HG03442 (cell line): Measurements from ENCODE around the gene CASQ2.
A peak's percentile ranks its signal among the peaks of the same experiment; 100 is the strongest.

Experiments used
- ATAC-seq: cut with Tn5 transposase; IDR thresholded peaks from one replicate; pipeline ENCODE4 v1.9.1; 2021; ENCODE audit warnings: mild to moderate bottlenecking, moderate library complexity; ENCODE audit not compliant: unreplicated experiment

The CASQ2 gene

DNA sequence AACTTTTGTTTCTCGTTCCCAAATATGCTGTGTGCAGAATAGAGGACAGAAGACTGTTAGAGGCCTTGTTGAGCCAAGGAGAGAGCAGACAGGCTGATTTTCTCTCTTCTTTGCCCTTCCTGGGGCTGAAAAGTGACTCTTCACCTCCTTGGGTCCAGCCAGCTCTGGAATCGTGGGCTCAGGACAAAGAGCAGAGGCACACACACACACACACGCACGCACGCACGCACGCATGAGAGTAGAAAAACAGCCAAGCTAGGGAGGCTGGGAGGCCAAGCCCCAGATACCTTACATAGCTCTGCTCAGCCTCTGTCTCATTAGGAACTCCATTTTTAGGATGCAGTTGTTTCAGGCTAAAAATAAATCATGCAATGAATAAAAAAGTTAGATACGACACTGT is at the start of gene CASQ2:
Gene CASQ2, minus strand, starts transcription at position 166 of the 400 bp plus-strand sequence. CDS start 173 bp downstream, outside the sequence.
- no peak for ATAC-seq

DNA sequence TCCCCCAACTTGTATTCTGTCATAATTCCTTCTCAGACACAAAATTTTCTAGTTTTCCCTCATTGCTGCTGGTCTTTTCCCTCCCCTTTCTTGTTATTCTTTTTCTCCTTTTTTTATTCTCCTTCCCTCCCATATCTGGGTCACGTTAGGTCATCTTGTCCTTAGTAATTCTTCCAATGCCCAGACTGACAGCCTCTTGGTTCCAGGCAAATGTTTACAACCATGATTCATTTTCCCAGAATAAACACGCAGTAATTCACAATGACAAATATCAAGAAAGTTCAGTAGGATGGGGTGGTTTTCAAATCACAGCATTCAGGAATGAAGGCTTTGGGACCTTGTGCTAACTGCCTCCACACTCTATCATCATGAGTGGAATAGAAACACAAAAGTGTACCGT is 47.2 kb upstream of the CASQ2 start:
- no peak for ATAC-seq

DNA sequence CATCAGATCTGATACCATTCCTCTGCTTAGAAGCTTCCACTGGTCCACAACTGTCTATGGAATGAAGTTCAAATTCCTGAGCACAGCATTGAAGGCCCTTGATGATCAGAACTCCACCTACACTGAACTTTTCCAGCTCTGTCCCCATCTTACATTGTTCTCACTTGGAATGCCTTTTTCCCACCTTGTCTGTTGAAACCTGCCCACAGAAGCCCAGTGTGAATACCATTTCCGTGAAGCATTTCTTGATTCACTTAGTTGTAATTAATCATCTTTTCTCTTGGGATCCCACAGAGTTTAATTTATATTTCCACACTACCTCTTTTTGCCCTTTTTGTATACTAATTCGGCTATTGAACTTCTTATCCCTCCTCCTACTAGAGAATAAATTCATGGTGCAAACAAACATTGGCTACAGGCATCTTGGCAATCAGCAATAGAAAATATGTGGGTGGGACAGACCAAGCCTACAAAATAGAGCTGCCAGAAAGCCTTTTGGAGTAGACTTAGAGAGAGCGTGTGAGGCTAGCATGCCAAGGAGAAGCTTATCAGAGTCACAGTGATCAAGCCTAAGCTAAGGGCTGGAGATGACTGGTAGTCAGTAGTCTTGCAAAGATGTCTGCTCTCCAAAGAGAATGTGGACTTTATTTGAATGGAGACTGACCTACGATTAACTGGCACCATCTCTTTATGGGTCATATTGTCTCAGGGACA is 46.3 kb upstream of the CASQ2 start:
- no peak for ATAC-seq

DNA sequence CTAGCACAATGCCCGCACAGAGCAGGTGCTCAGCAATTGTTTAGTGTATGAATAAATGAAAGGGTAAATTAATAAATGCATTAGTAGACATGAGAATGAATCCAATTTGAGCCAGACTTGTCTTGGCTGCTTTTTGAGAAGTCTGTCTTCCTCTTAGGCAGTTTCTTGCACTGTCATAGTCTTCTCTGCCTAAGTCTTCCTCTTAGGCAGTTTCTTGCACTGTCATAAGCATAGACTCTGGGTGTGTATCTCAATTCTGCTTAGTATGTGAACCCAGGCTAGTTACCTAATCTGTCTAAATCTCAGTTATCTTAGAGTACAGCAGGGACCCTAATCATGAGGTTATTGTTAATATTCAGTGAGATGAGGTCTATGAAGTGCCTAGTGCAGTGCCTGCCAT is 45.2 kb upstream of the CASQ2 start:
- ATAC-seq = no peak

DNA sequence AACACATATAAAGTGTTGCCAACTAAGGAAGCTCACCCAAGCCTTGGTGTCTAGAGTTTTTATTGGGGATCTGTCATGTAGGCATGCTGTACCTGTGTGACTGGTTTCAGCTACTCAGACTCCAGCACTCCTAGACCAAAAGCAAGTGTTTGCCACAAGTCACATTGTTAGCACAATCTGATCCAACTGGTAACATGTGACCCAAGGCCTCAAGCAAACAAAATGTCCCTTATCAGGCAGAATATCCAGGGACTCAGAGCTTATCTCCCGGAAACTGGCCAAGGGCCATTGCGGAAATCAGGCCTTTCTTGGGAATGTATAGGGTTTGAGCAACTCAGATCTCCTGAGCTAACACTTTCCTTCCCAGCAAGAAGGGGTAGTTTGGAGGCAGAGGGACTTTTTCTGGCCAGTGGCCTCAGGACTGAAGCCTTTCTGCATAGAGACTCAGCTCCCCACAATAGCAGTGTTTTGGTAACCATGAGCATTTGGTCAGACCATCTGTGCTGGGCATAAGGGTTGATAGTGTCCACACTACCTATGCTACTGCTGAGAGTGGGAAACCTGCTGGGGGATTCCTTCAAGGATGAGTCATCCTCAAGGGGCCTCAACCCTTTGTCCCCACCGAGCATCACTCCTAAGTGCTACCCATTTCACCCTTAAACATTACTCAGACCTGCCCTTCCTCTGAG is 42.8 kb upstream of the CASQ2 start:
- no peak for ATAC-seq

DNA sequence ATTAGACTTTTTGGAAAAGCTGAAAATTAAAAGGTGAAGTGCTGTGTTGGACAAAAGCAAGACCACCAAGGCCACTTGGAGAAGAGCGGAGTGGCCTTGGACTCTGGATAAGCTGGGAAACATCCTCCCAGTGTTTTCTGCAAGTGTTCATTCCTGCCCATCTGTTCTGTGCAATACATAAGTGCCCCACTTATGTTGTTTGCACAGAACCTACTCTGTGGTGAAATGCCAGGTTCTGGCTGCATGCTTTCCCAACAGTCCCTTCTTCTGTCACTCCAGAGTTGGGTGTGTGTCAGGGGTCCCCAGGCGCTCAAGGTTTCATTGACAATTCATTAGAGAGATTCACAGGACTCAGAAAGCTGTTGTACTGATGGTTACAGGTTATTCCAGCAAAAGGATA is 42.1 kb upstream of the CASQ2 start:
- ATAC-seq = no peak

DNA sequence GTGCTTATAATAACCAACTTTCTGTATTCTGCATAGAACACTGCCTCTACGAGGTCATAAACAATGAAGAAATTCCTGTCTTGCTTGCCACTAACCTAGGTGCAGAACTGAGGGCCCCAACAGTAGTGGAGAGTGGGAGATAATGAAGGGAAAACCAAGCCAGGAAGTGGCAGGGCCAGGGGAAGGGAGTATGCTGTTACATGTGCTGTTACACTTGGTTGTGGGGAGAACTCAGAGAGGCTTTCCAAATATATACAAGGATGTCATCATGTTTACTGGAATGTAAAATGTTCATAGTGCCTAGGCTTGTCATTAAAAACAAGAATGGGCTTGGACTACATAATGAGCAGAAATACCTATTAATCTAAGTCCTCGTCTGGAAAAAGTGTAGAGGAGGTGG is 41.3 kb upstream of the CASQ2 start:
- ATAC-seq = no peak

DNA sequence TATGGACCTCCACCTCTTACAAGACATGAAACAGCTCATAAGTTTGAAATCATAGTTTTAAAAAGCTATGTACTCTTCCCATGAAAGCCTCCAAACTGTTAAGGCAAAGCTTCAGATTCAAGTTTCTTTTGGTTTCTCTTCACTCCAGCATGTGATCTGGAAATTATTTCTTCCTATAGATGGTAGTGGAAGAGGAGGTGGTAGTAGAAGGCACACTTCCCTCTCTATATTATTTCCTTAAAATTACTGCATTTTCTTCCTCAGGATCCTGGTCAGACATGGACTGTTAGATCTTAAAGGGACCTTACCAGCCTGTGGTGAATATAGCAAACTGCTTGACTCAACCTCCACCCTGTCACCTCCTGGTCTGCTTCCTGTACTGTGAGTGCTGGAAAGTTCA is 40.6 kb upstream of the CASQ2 start:
- no peak for ATAC-seq

DNA sequence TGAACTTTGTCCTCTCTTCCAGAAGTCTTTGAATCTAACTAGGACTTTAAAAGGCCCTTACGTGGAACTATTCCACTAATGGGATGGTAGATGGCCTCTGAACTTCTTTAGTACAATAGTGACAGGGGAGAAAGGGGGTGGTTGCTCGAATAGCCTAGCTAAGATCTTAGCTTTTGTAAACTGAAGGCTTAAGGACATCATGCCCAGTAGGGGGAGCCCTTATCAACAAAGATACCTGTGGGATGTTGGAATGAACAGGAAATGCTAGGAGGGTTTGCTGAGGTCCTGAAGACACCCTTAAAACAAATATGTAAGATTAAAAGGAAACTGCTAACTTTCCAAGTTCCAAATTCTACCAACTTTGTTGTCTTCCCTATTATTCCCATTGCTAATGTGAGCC is 39.2 kb upstream of the CASQ2 start:
- ATAC-seq = peak; percentile 67

DNA sequence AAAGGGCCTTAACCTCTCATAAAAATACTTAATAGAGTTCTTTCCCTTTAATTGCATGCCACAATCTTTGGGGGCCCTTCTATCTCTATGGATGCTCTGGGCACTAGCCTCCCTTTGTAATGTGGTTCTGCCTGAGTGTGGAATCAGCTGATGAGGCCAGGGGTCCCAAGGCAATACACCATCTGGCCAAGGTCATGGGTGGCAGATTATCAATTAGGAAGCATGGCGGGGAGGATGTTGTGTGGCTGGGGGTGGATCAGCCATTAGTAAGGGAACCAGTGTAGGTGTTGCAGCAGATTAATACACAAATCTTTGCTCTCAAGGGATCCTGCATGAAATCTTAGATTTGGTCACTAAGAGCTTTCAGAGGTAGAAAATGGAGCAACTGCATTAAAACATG is 37.1 kb upstream of the CASQ2 start:
- no peak for ATAC-seq

DNA sequence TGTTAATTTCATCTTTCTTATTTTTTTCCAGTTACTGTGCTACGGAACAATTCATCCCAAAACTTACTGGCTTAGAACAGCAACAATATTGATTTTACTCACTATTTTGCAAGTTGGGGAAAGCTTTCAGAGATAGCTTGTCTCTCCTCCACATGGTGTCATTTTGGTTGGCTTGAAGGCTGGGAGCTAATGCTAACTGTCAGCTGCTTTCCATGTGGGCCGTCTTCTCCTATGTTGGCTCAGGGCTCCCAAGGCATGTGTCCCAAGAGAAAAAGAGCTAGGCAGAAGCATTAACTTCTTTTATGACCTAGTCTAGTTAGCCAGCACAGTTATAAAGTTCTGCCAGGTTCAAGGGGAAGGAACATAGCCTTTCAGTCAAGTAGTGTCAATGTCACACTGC is 33.9 kb upstream of the CASQ2 start:
- ATAC-seq = no peak

DNA sequence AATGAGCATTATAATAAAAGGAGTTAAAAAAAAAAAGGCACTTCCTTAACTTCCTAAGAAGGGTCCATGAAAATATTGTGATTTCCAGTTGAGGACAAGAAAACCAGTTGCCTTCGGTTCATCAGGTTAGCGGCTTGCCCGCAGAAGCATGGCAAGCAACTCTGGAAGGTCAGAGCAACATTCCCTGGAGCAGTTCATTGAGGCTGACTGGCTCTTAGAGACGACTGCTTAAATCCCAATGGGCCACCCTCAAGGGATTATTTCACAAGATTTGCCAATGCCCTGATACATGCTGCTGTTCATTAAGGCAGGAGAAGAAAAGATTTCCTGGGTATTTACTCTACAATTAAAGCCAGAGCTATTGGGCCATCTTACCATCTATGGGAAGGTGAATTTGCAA is 29.0 kb upstream of the CASQ2 start:
- ATAC-seq = no peak

DNA sequence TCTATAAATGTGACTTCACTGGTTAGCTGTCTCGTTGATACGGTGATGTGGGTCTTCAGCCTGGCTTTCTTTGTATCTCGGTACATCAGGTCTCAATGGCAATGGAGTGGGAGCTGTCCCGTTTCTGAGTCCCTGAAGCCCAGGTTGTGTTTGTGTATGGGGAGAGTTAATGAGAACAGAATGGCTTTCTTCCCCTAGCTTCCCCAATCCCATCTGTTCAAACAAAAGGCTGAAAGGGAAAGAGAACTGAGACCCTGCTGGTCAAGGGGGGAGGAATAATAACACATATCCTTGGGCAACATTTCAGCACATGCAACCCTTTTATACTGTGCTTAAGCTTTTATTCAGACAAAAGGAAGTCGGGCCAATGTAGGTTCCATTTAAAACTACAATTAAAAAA is 28.4 kb upstream of the CASQ2 start:
- no peak for ATAC-seq

DNA sequence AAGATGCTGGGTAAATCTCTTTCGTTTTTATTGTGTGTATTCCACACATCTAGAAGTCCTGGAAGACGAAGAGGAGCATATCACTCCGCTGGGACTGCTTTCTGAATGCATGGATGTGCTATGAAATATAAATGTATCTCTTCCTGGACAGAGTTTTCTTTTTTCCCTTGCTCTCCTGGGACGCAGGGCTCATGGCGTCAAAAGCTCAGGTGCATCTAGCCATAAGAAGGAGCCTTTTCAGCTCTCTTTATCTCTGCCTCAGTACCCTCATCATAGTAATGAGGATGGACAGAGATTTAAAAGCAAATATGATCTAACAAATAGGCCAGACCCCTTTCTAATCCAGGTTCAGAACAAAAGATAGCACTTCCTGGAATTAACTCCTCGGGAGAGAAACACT is 27.5 kb upstream of the CASQ2 start:
- ATAC-seq = no peak

DNA sequence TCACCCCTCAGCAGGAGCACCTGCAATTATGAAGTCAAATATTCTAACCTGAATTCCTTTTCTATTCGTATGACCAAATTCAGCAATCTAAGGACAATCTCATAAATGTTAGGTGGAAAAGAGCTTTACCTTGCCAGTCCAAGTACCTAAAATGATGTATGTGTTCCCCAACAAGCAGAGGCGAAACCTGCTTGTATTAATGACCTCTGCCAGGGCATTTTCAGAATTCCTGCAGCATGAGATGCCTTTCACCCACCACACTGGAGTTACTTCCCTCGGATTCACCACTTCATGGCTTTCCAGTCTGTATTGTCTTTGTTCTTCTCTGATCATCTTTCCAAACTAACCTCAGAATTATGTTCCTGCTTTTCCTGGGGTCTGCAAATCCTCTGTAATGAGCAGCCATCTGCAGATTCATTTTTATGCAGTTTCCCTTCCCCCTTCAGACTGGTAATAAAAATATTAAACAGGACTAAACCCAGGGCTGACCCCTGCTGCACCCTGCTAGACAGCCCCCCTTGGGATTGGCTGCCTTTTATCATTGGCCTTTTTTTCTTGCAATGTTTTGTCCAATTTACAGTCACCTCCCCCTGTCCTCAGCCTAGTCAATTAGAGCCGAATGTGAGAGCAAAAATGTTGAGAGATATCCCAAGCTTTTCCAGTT is 26.6 kb upstream of the CASQ2 start:
- no peak for ATAC-seq

DNA sequence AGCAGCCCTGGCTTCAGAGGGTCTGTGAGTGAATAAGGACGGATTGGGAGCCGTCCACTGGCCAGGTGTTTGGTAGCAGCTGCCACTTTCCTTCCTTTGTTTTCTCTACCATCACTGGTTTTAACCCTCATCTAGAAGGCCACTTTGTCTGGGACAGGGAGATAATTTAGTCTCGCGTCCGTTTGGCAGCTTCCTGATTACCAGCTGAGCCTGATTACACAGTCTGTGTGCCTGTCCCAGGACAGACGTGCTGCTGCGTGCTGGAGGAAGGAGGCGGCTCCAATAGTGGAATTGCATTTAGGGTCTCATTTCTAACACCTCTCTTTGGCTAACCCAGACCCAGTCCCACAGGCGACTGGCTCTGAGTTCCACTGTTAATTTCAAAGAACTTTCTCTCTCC is 24.6 kb upstream of the CASQ2 start:
- no peak for ATAC-seq

DNA sequence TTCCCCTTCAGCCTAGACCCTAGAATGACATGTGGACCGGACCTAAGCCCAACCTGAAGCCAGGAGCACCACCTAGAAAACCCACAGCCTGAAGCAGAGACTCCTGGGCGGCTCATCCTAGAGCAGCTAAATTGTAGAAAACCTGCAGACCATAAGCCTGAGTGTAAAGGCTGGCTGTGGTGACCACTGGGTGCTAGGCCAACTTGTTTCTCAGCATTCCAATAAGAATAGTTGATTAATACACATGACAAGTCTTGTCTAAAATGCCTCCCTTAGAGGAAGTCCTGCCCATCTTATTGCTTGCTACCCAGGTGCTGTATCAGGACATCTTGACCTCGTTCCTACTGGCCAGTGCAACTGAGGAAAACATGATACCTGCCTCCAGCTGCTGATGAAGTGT is 23.3 kb upstream of the CASQ2 start:
- no peak for ATAC-seq

DNA sequence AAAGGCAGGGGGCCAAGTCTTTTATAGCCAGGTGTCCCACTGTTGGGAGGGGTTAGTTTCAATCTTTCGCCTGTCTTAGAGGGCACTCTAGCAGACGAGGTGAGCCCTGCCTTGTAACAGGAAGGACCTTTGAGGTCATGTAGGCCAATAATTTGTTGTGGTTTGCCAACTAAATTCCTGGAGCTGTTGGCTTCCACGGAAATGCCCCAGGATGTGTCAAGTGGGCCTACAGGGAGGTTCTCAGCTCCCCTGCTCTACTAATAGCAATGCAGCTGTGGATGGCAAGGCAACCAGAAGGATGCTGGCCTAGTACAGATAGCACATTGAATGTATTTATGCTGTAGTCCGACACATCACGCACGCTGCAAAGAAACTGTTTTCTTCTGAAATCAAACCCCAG is 22.3 kb upstream of the CASQ2 start:
- ATAC-seq = no peak

DNA sequence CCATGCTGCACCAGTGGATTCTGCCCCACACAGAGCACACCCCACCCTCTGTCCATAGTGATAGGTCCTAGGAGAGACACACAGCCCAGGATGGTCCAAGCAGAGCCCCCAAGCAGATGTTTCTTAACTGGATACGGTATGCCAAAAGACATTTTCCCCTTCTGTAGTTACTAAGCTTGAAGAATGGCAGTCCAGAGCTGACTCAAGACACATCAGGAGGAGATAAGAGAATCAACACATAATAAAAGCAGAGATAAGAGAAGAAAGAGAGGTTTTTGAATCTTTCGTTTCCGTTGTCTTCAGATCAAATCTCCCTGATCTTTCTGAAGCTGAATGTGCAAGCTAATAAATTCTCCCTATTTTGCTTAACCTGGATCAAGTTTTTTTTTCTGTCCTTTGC is 21.8 kb upstream of the CASQ2 start:
- ATAC-seq = no peak

DNA sequence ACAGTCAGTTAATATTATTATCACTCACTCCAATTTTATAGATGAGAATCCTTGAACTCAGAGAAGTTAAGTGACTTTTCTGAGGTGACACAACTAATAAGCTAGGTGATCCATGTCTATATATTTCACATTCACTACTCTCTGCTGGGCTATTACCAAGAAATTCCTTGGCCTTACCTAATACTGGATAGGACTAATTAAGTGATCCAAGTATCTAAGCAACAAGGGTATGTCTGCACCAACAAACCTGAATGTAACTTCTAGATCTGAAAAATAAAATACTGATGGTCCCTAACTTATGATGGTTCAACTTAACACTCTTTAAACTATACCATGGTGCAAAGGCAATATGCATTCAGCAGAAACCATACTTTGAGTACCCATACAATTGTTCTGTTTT is 14.8 kb upstream of the CASQ2 start:
- no peak for ATAC-seq

DNA sequence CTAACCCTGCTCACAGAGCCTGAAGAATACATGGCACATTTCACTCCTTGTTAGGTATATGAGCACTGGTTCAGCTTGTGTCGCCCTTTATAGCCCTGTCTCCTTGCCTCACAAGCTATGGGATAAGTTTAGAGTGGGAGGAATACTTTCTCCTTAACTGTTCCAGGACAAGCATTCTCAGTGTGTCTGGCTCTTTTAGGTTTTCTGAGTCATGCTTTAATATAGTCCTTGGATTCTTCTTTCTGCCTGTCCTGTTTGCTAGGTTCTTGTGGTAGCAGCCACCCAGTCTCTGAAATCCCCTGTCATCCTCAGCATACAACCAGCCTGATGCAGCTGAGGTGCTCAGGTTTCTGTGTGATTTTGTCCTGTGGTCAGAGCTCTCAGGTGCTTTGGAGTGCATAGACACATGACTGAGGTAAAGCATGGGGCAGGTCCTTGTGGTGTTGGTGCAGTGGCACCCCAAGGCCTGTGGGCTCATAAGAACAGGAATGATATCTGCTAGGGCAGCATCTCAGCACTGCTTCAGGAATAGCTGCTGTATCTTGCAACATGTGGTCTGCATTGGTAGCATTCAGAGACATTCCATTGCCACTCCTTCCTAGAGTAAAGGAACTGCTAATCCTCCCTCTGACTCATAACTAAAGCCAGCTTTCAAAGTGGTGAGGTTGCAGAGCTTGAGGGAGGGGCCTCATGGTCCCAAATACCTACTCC is 14.2 kb upstream of the CASQ2 start:
- ATAC-seq = no peak

DNA sequence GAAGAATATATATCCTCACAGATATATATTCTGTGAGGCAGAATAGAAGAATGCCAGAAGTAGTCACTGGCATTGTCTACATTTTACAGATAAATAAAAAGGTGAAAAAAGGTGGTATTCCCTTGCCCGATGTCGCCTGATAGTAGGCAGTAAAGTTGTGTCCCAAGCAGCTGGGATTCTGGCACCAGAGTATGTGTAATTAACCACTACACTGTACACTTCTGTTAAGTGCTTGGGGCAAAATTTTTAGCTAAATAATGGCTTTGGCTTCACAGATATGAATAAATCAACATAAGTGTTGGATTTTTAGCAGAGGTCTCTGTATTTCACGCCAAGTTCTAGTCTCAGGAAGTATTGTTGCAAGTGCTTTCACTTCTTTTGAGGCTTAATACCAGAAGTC is 13.3 kb upstream of the CASQ2 start:
- ATAC-seq = no peak
